ENCODE results near the gene PIGQ. TPM values are rescaled to one million over a fixed set of nuclear protein-coding genes. Genes with fewer than 3 reads are reported as not detected.

PIGQ gene
- total and polyA plus RNA-seq, 2 of the 8 experiments (the other 6 are each of a cell fraction or from before 2014, with no cell fraction given): 36.0 to 49.2 TPM

DNA sequence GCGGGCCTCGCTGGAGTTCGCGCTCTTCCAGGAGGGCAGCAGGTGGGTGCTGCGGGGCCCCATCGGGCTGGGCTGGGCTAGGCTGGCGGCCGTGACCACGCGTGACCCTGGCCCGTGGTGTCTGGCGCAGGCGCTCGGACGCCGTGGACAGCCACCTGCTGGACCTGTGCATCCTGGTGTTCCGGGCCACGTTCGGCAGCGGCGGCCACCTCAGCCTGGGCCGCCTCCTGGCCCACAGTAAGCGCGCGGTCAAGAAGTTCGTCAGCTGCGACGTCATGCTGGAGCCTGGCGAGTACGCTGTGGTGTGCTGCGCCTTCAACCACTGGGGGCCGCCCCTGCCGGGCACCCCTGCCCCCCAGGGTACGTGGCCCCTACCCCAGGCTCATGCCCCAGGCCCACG is 17.6 kb upstream of the PIGQ start:
- Histone ChIP-seq H3K4ac (replicated peaks; ENCODE audit: insufficient read length, low read depth, low read length) (no peak overlapping the region), H3K23me2 (ENCODE audit: low read depth, low read length) (no peaks in the 10 kb centered on the region), H2BK20ac (ENCODE audit: low read length) (no peak overlapping the region), H3K9me3 (ENCODE audit: insufficient read depth in 2 of 2, low read depth in 1 of 2, low read length in 1 of 2) (no peaks in the 10 kb centered on the region), H2BK5ac (ENCODE audit: low read depth, low read length) (no peak overlapping the region), H4K8ac (ENCODE audit: extremely low read depth, insufficient read depth, low read length) (no peak overlapping the region; the same call in 1 of the 2 replicates), H2AFZ (ENCODE audit: low read length) (no peak overlapping the region), H3K56ac (replicated peaks; ENCODE audit: insufficient read length, low read depth, low read length) (no peak overlapping the region), H4K5ac (ENCODE audit: insufficient read length, low read depth, low read length) (no peak overlapping the region), H3K4me3 (ENCODE audit: extremely low read depth in 1 of 4, insufficient read depth in 2 of 4, low read depth in 3 of 4, low read length in 4 of 4) (no peak overlapping the region), H3K27ac (ENCODE audit: low read depth, low read length) (no peak overlapping the region), H2BK12ac (ENCODE audit: low read depth, low read length) (no peak overlapping the region), H3K36me3 (ENCODE audit: control insufficient read depth in 2 of 4, insufficient read depth in 4 of 4, low read length in 3 of 4) (peaks cover 0 to 32% (median 2%) of the 10 kb centered on the region in 4 experiments; a peak in 1 of 8 replicates), H3K79me1 (ENCODE audit: low read depth, low read length) (no peaks in the 10 kb centered on the region), H2BK15ac (ENCODE audit: low read length) (no peak overlapping the region), H2BK120ac (replicated peaks; ENCODE audit: low read depth, low read length) (no peak overlapping the region), H3K27me3 (replicated peaks in 1 of 4; ENCODE audit: control insufficient read depth in 3 of 4, extremely low read depth in 1 of 4, insufficient read depth in 3 of 4, low read length in 3 of 4) (no peaks in the 10 kb centered on the region), H2AK5ac (ENCODE audit: low read depth, low read length) (no peak overlapping the region), H3K14ac (ENCODE audit: insufficient read length) (no peak overlapping the region), H3K79me2 (ENCODE audit: control insufficient read depth in 1 of 2, insufficient read depth in 2 of 2, low read length in 2 of 2) (no peaks in the 10 kb centered on the region), H3K9ac (replicated peaks in 1 of 4; ENCODE audit: extremely low read depth in 1 of 4, low read depth in 3 of 4, low read length in 3 of 4) (no peak overlapping the region), H3K4me2 (ENCODE audit: insufficient read depth in 1 of 2, low read depth in 2 of 2, low read length in 2 of 2) (no peak overlapping the region), H3K4me1 (replicated peaks in 1 of 4; ENCODE audit: control insufficient read depth in 3 of 4, insufficient read depth in 4 of 4, low read length in 3 of 4) (no peaks in the 10 kb centered on the region), H3K23ac (ENCODE audit: insufficient read length) (no peak overlapping the region), H4K91ac (replicated peaks; ENCODE audit: insufficient read length, low read length) (no peak overlapping the region), H4K20me1 (replicated peaks in 1 of 2; ENCODE audit: control insufficient read depth in 1 of 2, insufficient read depth in 2 of 2, low read length in 2 of 2) (peaks cover 2 to 6% of the 10 kb centered on the region in 2 experiments), H3K18ac (ENCODE audit: extremely low read depth, low read length) (no peak overlapping the region)
- 94% methylated on average over 27 of the region's 35 CpGs; no CpG with 5 or more reads in 1 of the 2 experiments for WGBS, 2 experiments (ENCODE audit: extremely low coverage in 1 of 2, insufficient coverage in 1 of 2, insufficient read length in 1 of 2, insufficient replicate concordance in 2 of 2, low coverage in 1 of 2, low lambda C conversion rate in 2 of 2, missing lambda C conversion rate in 1 of 2)
- no peak for TF ChIP-seq JUND (IDR thresholded peaks at IDR 0.05; ENCODE audit: low read length)
- TF ChIP-seq RXRA (IDR thresholded peaks at IDR 0.05; ENCODE audit: insufficient read depth, low read depth, low read length): no peak
- ChIA-PET CTCF (ENCODE audit: partially characterized antibody) (interaction anchor here (0.6 to 0.9 kb wide), 2 partner anchors 14 to 54 kb away, joined by 3 to 4 read pairs; partner anchors contain the start of gene NHLRC4), POLR2A (ENCODE audit: partially characterized antibody) (interaction anchor here (0.7 kb wide), 1 partner anchor 11 kb away, joined by 3 read pairs; no protein-coding TSS in a partner anchor)
- FAIRE-seq: no peak
- no peak for DNase-seq (ENCODE audit: low read depth in 1 of 2, low spot score in 2 of 2)

Data from H1 (cell line).